ENCODE measurements around the gene LYPD6B. TPM values are rescaled to one million over a fixed set of nuclear protein-coding genes. Genes with fewer than 3 reads are reported as not detected.

The LYPD6B gene
- total and polyA plus RNA-seq, 4 donors, result 0.13 to 0.59 (median 0.14) TPM

GRCh38 chr2:149167941-149168340 lies 129.4 kb downstream of the LYPD6B start:
- Histone ChIP-seq H3K4me1 (ENCODE audit: control insufficient read depth in 4 of 4, insufficient read depth in 4 of 4, low read length in 3 of 4) (no peaks in the 10 kb centered on the region), H3K9ac (ENCODE audit: low read depth in 1 of 2, low read length in 2 of 2) (no peak overlapping the region), H3K4me3 (ENCODE audit: low read depth in 1 of 3, low read length in 3 of 3) (no peak overlapping the region), H3K27me3 (ENCODE audit: control insufficient read depth in 4 of 4, insufficient read depth in 4 of 4, low read length in 3 of 4) (peaks cover 0 to 6% (median 0%) of the 10 kb centered on the region in 4 donors), H3K27ac (ENCODE audit: low read depth in 1 of 2, low read length in 2 of 2) (no peak overlapping the region), H3K36me3 (ENCODE audit: control insufficient read depth in 4 of 4, insufficient read depth in 3 of 4, low read depth in 1 of 4, low read length in 3 of 4) (no peaks in the 10 kb centered on the region), H3K9me3 (ENCODE audit: control insufficient read depth in 4 of 4, low read length in 3 of 4) (peaks cover 0 to 5% (median 1%) of the 10 kb centered on the region in 4 donors)
- no peak for DNase-seq (ENCODE audit: low spot score)
- WGBS, result 76% methylated on average over 4 of the region's 4 CpGs
- TF ChIP-seq ATF3 (IDR thresholded peaks at IDR 0.05), result no peak
- no peak for TF ChIP-seq GABPA (IDR thresholded peaks at IDR 0.05 in 1 of 2, conservative IDR thresholded peaks at IDR 0.05 in 1 of 2)
- TF ChIP-seq FOXA2 (IDR thresholded peaks at IDR 0.05), result no peak
- no peak for TF ChIP-seq HNF4A (conservative IDR thresholded peaks at IDR 0.05)
- TF ChIP-seq EGR1 (IDR thresholded peaks at IDR 0.05; ENCODE audit: low read depth in 2 of 2), result no peak
- TF ChIP-seq ZBTB33 (IDR thresholded peaks at IDR 0.05), result no peak
- no peak for TF ChIP-seq JUND (IDR thresholded peaks at IDR 0.05)
- TF ChIP-seq HNF4G (IDR thresholded peaks at IDR 0.05), result no peak
- no peak for TF ChIP-seq REST (IDR thresholded peaks at IDR 0.05)
- no peak for TF ChIP-seq RAD21 (IDR thresholded peaks at IDR 0.05)
- TF ChIP-seq CTCF (IDR thresholded peaks at IDR 0.05; ENCODE audit: low read depth, low read length, missing input control), result no peak
- no peak for TF ChIP-seq MAX (IDR thresholded peaks at IDR 0.05)
- no peak for TF ChIP-seq NR2F2 (IDR thresholded peaks at IDR 0.05)
- TF ChIP-seq YY1 (IDR thresholded peaks at IDR 0.05), result no peak
- no peak for TF ChIP-seq TAF1 (conservative IDR thresholded peaks at IDR 0.05)
- TF ChIP-seq FOXA1 (IDR thresholded peaks at IDR 0.05), result no peak

- no peak for DNase-seq (ENCODE audit: low spot score)
- H3K4me1 ChIP-seq (ENCODE audit: control insufficient read depth in 4 of 4, insufficient read depth in 4 of 4, low read length in 3 of 4), result no peaks in the 10 kb centered on the region
- 58% methylated on average over 4 of the region's 4 CpGs for WGBS
- TF ChIP-seq GABPA (IDR thresholded peaks at IDR 0.05 in 1 of 2, conservative IDR thresholded peaks at IDR 0.05 in 1 of 2) (no peak), SP1 (IDR thresholded peaks at IDR 0.05) (no peak), HNF4A (conservative IDR thresholded peaks at IDR 0.05) (no peak), ATF3 (IDR thresholded peaks at IDR 0.05) (no peak), YY1 (IDR thresholded peaks at IDR 0.05) (no peak), EGR1 (IDR thresholded peaks at IDR 0.05; ENCODE audit: low read depth in 2 of 2) (no peak), RXRA (IDR thresholded peaks at IDR 0.05) (no peak), CTCF (IDR thresholded peaks at IDR 0.05; ENCODE audit: low read depth, low read length, missing input control) (no peak), HNF4G (IDR thresholded peaks at IDR 0.05) (no peak), RAD21 (IDR thresholded peaks at IDR 0.05) (no peak), ZBTB33 (IDR thresholded peaks at IDR 0.05) (no peak), JUND (IDR thresholded peaks at IDR 0.05) (no peak), FOXA1 (IDR thresholded peaks at IDR 0.05) (no peak), FOXA2 (IDR thresholded peaks at IDR 0.05) (no peak), NR2F2 (IDR thresholded peaks at IDR 0.05) (no peak)
Measured at GRCh38 chr2:149169656-149170055, 131.2 kb downstream of the LYPD6B start.

More at GRCh38 chr2:149169656-149170055, 131.2 kb downstream of the LYPD6B start:
- Histone ChIP-seq H3K9me3 (ENCODE audit: control insufficient read depth in 4 of 4, low read length in 3 of 4) (peaks cover 0 to 5% (median 1%) of the 10 kb centered on the region in 4 donors), H3K27ac (ENCODE audit: low read depth in 1 of 2, low read length in 2 of 2) (no peak overlapping the region), H3K9ac (ENCODE audit: low read depth in 1 of 2, low read length in 2 of 2) (no peak overlapping the region), H3K27me3 (ENCODE audit: control insufficient read depth in 4 of 4, insufficient read depth in 4 of 4, low read length in 3 of 4) (peaks cover 0 to 6% (median 0%) of the 10 kb centered on the region in 4 donors), H3K4me3 (ENCODE audit: low read depth in 1 of 3, low read length in 3 of 3) (no peak overlapping the region), H3K36me3 (ENCODE audit: control insufficient read depth in 4 of 4, insufficient read depth in 3 of 4, low read depth in 1 of 4, low read length in 3 of 4) (no peaks in the 10 kb centered on the region)
